Hepatocyte (in vitro differentiated cells): Measurements from ENCODE around the gene MIEN1. TPM values are rescaled to one million over a fixed set of nuclear protein-coding genes. Genes with fewer than 3 reads are reported as not detected.
A peak's percentile ranks its signal among the peaks of the same experiment; 100 is the strongest.

ENCODE experiments used
- DNase-seq: peaks from one replicate; pipeline ENCODE4 v3.0.0-alpha.2; 2016; ENCODE audit warnings: low spot score
- H2AFZ ChIP-seq: fragments of 200-600 bp; sonication (generic); 2 replicates; pipeline ENCODE4 v1.6.0; 2016; ENCODE audit warnings: antibody characterized with exemption, mild to moderate bottlenecking
- H3K27ac ChIP-seq: fragments of 200-600 bp; sonication (generic); 2 replicates; pipeline ENCODE4 v1.5.1; 2016; ENCODE audit warnings: mild to moderate bottlenecking
- H3K27me3 ChIP-seq: fragments of 200-600 bp; sonication (generic); 2 replicates; pipeline ENCODE4 v1.6.1; 2016
- H3K36me3 ChIP-seq: fragments of 200-600 bp; sonication (generic); replicated peaks from 2 replicates; pipeline ENCODE4 v1.5.1; 2016; ENCODE audit warnings: low read depth; ENCODE audit not compliant: insufficient read depth
- H3K4me1 ChIP-seq: fragments of 200-600 bp; sonication (generic); 2 replicates; pipeline ENCODE4 v1.5.1; 2016; ENCODE audit warnings: mild to moderate bottlenecking, moderate library complexity; ENCODE audit not compliant: insufficient read depth
- H3K4me2 ChIP-seq: fragments of 200-600 bp; sonication (generic); 2 replicates; pipeline ENCODE4 v1.6.0; 2016
- H3K4me3 ChIP-seq: fragments of 200-600 bp; sonication (generic); 2 replicates; pipeline ENCODE4 v1.5.1; 2016; ENCODE audit warnings: mild to moderate bottlenecking
- H3K79me2 ChIP-seq: fragments of 200-600 bp; sonication (generic); 2 replicates; pipeline ENCODE4 v1.6.0; 2017; ENCODE audit warnings: mild to moderate bottlenecking
- H3K9me2 ChIP-seq: fragments of 200-600 bp; sonication (generic); replicated peaks from 2 replicates; pipeline ENCODE4 v1.6.0; 2017; ENCODE audit warnings: mild to moderate bottlenecking; ENCODE audit not compliant: insufficient read depth
- H3K9me3 ChIP-seq: fragments of 200-600 bp; sonication (generic); 2 replicates; pipeline ENCODE4 v1.5.1; 2016; ENCODE audit warnings: low read depth, mild to moderate bottlenecking
- H4K20me1 ChIP-seq: fragments of 200-600 bp; sonication (generic); 2 replicates; pipeline ENCODE4 v1.6.0; 2016; ENCODE audit warnings: mild to moderate bottlenecking; ENCODE audit not compliant: insufficient read depth, poor library complexity, severe bottlenecking
- CTCF ChIP-seq: fragments of 200-600 bp; sonication (generic); IDR thresholded peaks from 2 replicates; pipeline ENCODE4 v1.5.1; 2016; ENCODE audit warnings: antibody characterized with exemption, mild to moderate bottlenecking; ENCODE audit not compliant: poor library complexity
- EZH2 ChIP-seq: fragments of 200-600 bp; sonication (generic); IDR thresholded peaks from 2 replicates; pipeline ENCODE4 v1.6.1; 2016; ENCODE audit warnings: antibody characterized with exemption, mild to moderate bottlenecking, borderline replicate concordance
- EZH2phosphoT487 ChIP-seq: fragments of 200-600 bp; sonication (generic); IDR thresholded peaks from one replicate; pipeline ENCODE4 v1.6.1; 2018; ENCODE audit warnings: antibody characterized with exemption, mild to moderate bottlenecking, low read depth, moderate library complexity; ENCODE audit not compliant: unreplicated experiment, severe bottlenecking
- WGBS: methylation state at CpG from one replicate; pipeline ENCODE4 v1.1.6; 2016; ENCODE audit warnings: low lambda C conversion rate; ENCODE audit errors: missing lambda C conversion rate; 5-methylcytosine and 5-hydroxymethylcytosine counted together
- polyA plus RNA-seq: library from polyadenylated mRNA; unstranded; fragments of >200 nt; fragmentation: Nextera tagmentation; extraction: Ambion mirVana; gene quantifications from 2 replicates; pipeline ENCODE4 v1.2.1, GENCODE V29; 2016
- total RNA-seq: library from RNA; depleted of rRNA; stranded (reverse); fragments of >200 nt; gene quantifications from 2 replicates; pipeline ENCODE4 v1.2.3, GENCODE V29; 2014

Gene MIEN1
- total and polyA plus RNA-seq, 2 experiments from 2014 or later, result 37.2 to 129 TPM

- WGBS, result 96% methylated on average over 7 of the region's 7 CpGs
- TF ChIP-seq EZH2 (no peak), CTCF (no peak), EZH2phosphoT487 (no peak)
- Histone ChIP-seq H3K79me2 (peaks cover 51% of the 10 kb centered on the region), H3K27ac (no peak overlapping the region), H2AFZ (no peak overlapping the region), H3K4me3 (no peak overlapping the region), H3K9me3 (no peaks in the 10 kb centered on the region), H3K27me3 (no peaks in the 10 kb centered on the region), H3K36me3 (no peaks in the 10 kb centered on the region), H3K9me2 (no peaks in the 10 kb centered on the region), H3K4me2 (no peak overlapping the region), H4K20me1 (peaks cover 46% of the 10 kb centered on the region), H3K4me1 (peaks cover 39% of the 10 kb centered on the region)
- no peak for DNase-seq
Observed at GRCh38 chr17:39706921-39707337, 23.4 kb downstream of the MIEN1 start.

GRCh38 chr17:39706383-39706782 lies 23.9 kb downstream of the MIEN1 start:
- Histone ChIP-seq H3K4me2 (no peak overlapping the region), H3K9me2 (no peaks in the 10 kb centered on the region), H3K79me2 (peaks cover 57% of the 10 kb centered on the region), H3K36me3 (no peaks in the 10 kb centered on the region), H4K20me1 (peaks cover 52% of the 10 kb centered on the region), H2AFZ (no peak overlapping the region), H3K9me3 (no peaks in the 10 kb centered on the region), H3K27me3 (no peaks in the 10 kb centered on the region), H3K4me1 (peaks cover 45% of the 10 kb centered on the region), H3K27ac (no peak overlapping the region), H3K4me3 (no peak overlapping the region)
- DNase-seq, result no peak
- no peak for TF ChIP-seq EZH2
- no peak for TF ChIP-seq CTCF
- no peak for TF ChIP-seq EZH2phosphoT487
- WGBS, result 97% methylated on average over 8 of the region's 8 CpGs

- H3K4me1 ChIP-seq, result peaks cover 48% of the 10 kb centered on the region
- no peaks in the 10 kb centered on the region for H3K9me2 ChIP-seq
- peak overlapping the region; percentile 41 for H3K4me2 ChIP-seq
- H3K4me3 ChIP-seq, result no peak overlapping the region
- TF ChIP-seq EZH2phosphoT487, result no peak
- no peak for TF ChIP-seq EZH2
- TF ChIP-seq CTCF, result no peak
- H3K27ac ChIP-seq, result no peak overlapping the region
- no peaks in the 10 kb centered on the region for H3K27me3 ChIP-seq
- H3K79me2 ChIP-seq, result peaks cover 62% of the 10 kb centered on the region
- H3K36me3 ChIP-seq, result no peaks in the 10 kb centered on the region
- 84% methylated on average over 12 of the region's 12 CpGs for WGBS
- peaks cover 57% of the 10 kb centered on the region for H4K20me1 ChIP-seq
- H3K9me3 ChIP-seq, result no peaks in the 10 kb centered on the region
- DNase-seq, result no peak
- no peak overlapping the region for H2AFZ ChIP-seq
Observed at GRCh38 chr17:39705786-39706348, 24.5 kb downstream of the MIEN1 start.
